Activated CD8-positive, alpha-beta T cell treated with anti-CD3 and anti-CD28 coated beads, Interleukin-2, amount 10 ng/mL, durations not matched to agents 7 days and 5 days (primary cell): ENCODE data around the gene AP5M1. TPM values are rescaled to one million over a fixed set of nuclear protein-coding genes. Genes with fewer than 3 reads are reported as not detected.
"Not testable (repeated sequence)": the region's sequence is repeated elsewhere in the genome, so short reads cannot be mapped to it uniquely, and the experiment has no call there.

Experiments used
- ATAC-seq: fragments of 150-1000 bp; cut with Tn5 transposase; one replicate; pipeline ENCODE4 v1.10.0; 2021; ENCODE audit warnings: moderate library complexity
- CTCF ChIA-PET: fragments of 350-600 bp; sonication (Branson Sonifier 250); formaldehyde crosslinking; loops from one replicate; lab custom pipeline; 2021; ENCODE audit warnings: antibody characterized with exemption; lab: Charles Lee
- POLR2A ChIA-PET: fragments of 350-600 bp; sonication (Branson Sonifier 250); formaldehyde crosslinking; loops from one replicate; lab custom pipeline; 2021; ENCODE audit warnings: antibody characterized with exemption; lab: Charles Lee
- DNase-seq: peaks from one replicate; pipeline ENCODE4 v3.0.0-alpha.2; 2020
- H3K27ac Mint-ChIP-seq: one replicate; pipeline ENCODE4 v1.8.0; 2021; ENCODE audit warnings: mild to moderate bottlenecking, mixed read lengths
- H3K27me3 Mint-ChIP-seq: one replicate; pipeline ENCODE4 v1.8.0; 2021; ENCODE audit warnings: low read depth, mixed read lengths
- H3K36me3 Mint-ChIP-seq: one replicate; pipeline ENCODE4 v1.8.0; 2021; ENCODE audit warnings: low read depth, mixed read lengths
- H3K4me1 Mint-ChIP-seq: one replicate; pipeline ENCODE4 v1.8.0; 2021; ENCODE audit warnings: low read depth, mixed read lengths
- H3K4me3 Mint-ChIP-seq: one replicate; pipeline ENCODE4 v1.8.0; 2021; ENCODE audit warnings: mild to moderate bottlenecking, mixed read lengths
- H3K9me3 Mint-ChIP-seq: one replicate; pipeline ENCODE4 v1.8.0; 2022; ENCODE audit warnings: mixed read lengths; ENCODE audit not compliant: insufficient read depth
- total RNA-seq, 2 experiments: library from RNA; stranded (reverse); gene quantifications; one replicate each; pipeline ENCODE4 v1.2.3, GENCODE V29; 2021

AP5M1 gene
- total RNA-seq, 2 experiments from 2014 or later, result 45.2 to 46.3 TPM

DNA sequence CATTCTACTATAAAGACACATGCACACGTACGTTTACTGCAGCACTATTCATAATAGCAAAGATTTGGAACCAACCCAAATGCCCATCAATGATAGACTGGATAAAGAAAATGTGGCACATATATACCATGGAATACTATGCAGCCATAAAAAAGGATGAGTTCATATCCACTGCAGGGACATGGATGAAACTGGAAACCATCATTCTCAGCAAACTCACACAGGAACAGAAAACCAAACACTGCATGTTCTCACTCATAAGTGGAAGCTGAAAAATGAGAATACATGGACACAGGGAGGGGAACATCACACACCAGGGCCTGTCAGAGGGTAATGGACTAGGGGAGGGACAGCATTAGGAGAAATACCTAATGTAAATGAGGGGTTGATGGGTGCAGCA lies 10.6 kb upstream of the AP5M1 start:
- not testable (repeated sequence) for H3K27me3 Mint-ChIP-seq

DNA sequence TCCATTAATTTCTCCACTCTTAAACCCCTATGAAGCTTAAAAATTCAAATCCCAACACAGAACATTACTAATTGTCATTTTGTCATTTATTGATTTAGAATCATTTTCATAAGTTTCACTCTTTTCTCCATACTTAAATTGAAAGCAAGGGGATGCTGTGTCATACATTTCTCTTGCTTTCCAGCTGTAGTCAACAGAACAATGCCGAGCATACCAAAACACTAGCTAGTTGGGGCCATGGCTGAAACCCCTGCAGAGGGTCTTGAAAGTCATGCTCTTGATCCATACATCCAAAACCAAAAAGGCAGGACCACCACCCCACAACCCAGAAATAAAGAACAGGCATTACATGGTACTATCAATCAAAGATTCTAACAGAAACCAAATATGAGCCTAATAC lies 9.1 kb upstream of the AP5M1 start:
- no peaks in the 10 kb centered on the region for H3K27me3 Mint-ChIP-seq
- CTCF ChIA-PET, result no interaction called here
- H3K9me3 Mint-ChIP-seq, result no peaks in the 10 kb centered on the region
- ATAC-seq, result no peak
- H3K36me3 Mint-ChIP-seq, result peaks cover 39% of the 10 kb centered on the region
- H3K27ac Mint-ChIP-seq, result no peak overlapping the region
- peaks cover 5% of the 10 kb centered on the region for H3K4me1 Mint-ChIP-seq
- no peak overlapping the region for H3K4me3 Mint-ChIP-seq
- DNase-seq, result no peak
- POLR2A ChIA-PET, result interaction anchor here (0.6 to 1.0 kb wide), 2 partner anchors 9 to 1520 kb away, joined by 3 to 4 read pairs; no protein-coding TSS in a partner anchor

More for the DNA sequence above, 10.6 kb upstream of the AP5M1 start:
- H3K36me3 Mint-ChIP-seq, result peaks cover 39% of the 10 kb centered on the region
- DNase-seq, H3K4me1 Mint-ChIP-seq, H3K9me3 Mint-ChIP-seq, CTCF ChIA-PET, POLR2A ChIA-PET, H3K27ac Mint-ChIP-seq, ATAC-seq, H3K4me3 Mint-ChIP-seq: not testable (repeated sequence)

GRCh38 chr14:57261604-57262003 lies 7.2 kb upstream of the AP5M1 start:
- peaks cover 12% of the 10 kb centered on the region for H3K4me1 Mint-ChIP-seq
- H3K27me3 Mint-ChIP-seq, result no peaks in the 10 kb centered on the region
- ATAC-seq, result no peak

GRCh38 chr14:57262117-57262516 lies 6.7 kb upstream of the AP5M1 start:
- H3K4me1 Mint-ChIP-seq, result peaks cover 18% of the 10 kb centered on the region
- no peak for ATAC-seq
- no peak overlapping the region for H3K4me3 Mint-ChIP-seq
- peaks cover 28% of the 10 kb centered on the region for H3K36me3 Mint-ChIP-seq
- CTCF ChIA-PET, result no interaction called here
- no peak overlapping the region for H3K27ac Mint-ChIP-seq
- H3K9me3 Mint-ChIP-seq, result no peaks in the 10 kb centered on the region
- no peaks in the 10 kb centered on the region for H3K27me3 Mint-ChIP-seq
- DNase-seq, result no peak
- POLR2A ChIA-PET, result no interaction called here

More at GRCh38 chr14:57261604-57262003, 7.2 kb upstream of the AP5M1 start:
- CTCF ChIA-PET, result no interaction called here
- H3K36me3 Mint-ChIP-seq, result peaks cover 32% of the 10 kb centered on the region
- POLR2A ChIA-PET, result no interaction called here
- no peak for DNase-seq
- no peaks in the 10 kb centered on the region for H3K9me3 Mint-ChIP-seq
- H3K27ac Mint-ChIP-seq, result no peak overlapping the region
- no peak overlapping the region for H3K4me3 Mint-ChIP-seq

DNA sequence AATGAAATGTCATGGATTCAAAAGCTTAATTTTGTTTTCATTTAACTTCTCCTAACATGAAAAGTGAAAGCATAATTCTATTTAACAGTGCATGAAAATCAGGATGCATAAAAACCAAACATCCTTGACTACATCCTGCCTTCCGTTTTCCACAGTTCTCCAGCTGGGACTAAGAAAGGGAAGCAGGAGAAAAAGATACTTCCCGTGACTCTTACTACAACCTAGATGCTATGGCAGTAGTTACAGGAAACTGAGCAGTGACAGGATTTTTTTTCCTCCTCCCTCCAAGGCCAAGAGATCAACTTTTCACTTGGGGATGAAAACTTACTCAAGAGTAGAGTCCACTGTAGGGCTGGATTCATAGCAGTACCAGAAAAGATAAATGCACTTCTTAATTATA lies 2.7 kb upstream of the AP5M1 start:
- CTCF ChIA-PET, result no interaction called here
- Mint-ChIP-seq H3K27ac (no peak overlapping the region), H3K4me3 (no peak overlapping the region), H3K9me3 (no peaks in the 10 kb centered on the region), H3K27me3 (no peaks in the 10 kb centered on the region), H3K4me1 (peaks cover 35% of the 10 kb centered on the region), H3K36me3 (peaks cover 14% of the 10 kb centered on the region)
- no peak for DNase-seq
- POLR2A ChIA-PET, result no interaction called here
- no peak for ATAC-seq

DNA sequence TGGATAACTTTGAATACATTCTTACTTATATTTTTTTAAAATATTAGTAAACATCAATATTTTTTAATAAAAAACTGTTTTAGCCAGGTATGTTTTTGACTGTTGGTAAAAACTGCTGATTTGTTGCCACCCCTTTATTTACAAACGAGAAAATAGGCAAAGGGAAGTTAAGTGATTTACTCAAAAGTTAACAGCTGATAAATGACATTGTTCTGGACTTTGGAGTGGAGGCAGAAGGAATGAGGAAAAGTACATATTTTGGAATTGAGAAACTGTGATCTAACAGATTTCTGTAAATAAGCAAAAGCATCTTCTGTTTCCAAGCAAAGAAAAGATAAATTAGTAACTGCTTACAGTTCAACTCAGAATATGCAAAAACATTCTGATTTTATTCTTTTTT lies 4.5 kb downstream of the AP5M1 start:
- no peak overlapping the region for H3K4me3 Mint-ChIP-seq
- H3K27ac Mint-ChIP-seq, result no peak overlapping the region
- DNase-seq (no peak), ATAC-seq (no peak)
- H3K4me1 Mint-ChIP-seq, result peaks cover 22% of the 10 kb centered on the region
- ChIA-PET CTCF (no interaction called here), POLR2A (no interaction called here)
- H3K9me3 Mint-ChIP-seq, result no peaks in the 10 kb centered on the region
- peaks cover 26% of the 10 kb centered on the region for H3K36me3 Mint-ChIP-seq
- H3K27me3 Mint-ChIP-seq, result no peaks in the 10 kb centered on the region

DNA sequence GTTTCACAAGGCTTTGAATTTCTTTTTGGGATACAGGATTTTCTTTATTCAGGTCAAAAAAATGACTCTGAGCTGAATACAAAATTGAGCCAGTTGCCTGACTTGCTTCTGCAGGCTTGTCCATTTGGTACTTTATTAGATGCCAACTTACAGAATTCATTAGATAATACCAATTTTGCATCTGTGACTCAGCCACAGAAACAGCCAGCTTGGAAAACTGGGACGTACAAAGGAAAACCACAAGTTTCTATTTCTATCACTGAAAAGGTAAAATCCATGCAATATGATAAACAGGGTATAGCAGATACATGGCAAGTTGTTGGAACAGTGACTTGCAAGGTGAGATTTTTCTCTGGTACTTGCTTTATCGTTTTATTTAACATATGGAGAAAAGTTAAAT lies 5.8 kb downstream of the AP5M1 start:
- Mint-ChIP-seq H3K9me3 (no peaks in the 10 kb centered on the region), H3K27ac (no peak overlapping the region), H3K4me1 (peaks cover 22% of the 10 kb centered on the region), H3K36me3 (peaks cover 23% of the 10 kb centered on the region), H3K4me3 (no peak overlapping the region), H3K27me3 (no peaks in the 10 kb centered on the region)
- ATAC-seq, result no peak
- DNase-seq, result no peak
- ChIA-PET POLR2A (no interaction called here), CTCF (no interaction called here)

DNA sequence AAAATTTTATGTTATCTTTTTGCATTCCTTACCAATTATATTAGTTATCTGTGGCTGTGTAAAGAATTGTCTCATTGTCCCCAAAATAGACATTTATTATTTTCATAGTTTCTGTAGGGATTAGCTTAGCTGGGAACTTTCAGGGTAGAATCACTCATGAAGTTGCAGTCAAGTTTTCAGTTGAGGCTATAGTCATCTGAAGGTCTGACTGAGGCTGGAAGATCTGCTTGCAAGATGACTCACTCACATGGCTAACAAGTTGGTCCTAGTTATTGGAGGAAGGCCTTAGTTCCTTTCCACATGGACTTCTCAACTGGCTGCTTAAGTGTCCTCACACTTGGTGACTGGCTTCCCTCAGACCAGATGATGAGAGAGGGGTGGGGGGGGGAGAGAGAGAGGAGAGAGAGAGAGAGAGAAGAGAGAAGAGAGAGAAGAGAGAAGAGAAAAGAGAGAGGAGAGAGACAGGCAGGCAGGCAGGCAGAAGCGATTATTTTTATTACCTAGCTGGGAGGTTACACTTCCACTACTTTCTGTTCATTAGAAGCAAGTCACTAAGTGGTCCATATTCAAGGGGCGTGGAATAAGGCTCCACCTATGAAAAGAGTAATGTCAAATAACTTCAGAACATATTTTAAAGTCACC lies 6.4 kb downstream of the AP5M1 start:
- POLR2A ChIA-PET, result no interaction called here
- no peaks in the 10 kb centered on the region for H3K27me3 Mint-ChIP-seq
- CTCF ChIA-PET, result no interaction called here

GRCh38 chr14:57277062-57277461 lies 8.3 kb downstream of the AP5M1 start:
- ChIA-PET POLR2A (no interaction called here), CTCF (no interaction called here)
- DNase-seq, result no peak
- no peak overlapping the region for H3K4me3 Mint-ChIP-seq
- H3K27me3 Mint-ChIP-seq, result no peaks in the 10 kb centered on the region
- H3K27ac Mint-ChIP-seq, result no peak overlapping the region
- no peaks in the 10 kb centered on the region for H3K9me3 Mint-ChIP-seq
- H3K4me1 Mint-ChIP-seq, result no peaks in the 10 kb centered on the region
- ATAC-seq, result no peak
- H3K36me3 Mint-ChIP-seq, result peaks cover 30% of the 10 kb centered on the region

More for the DNA sequence above, 6.4 kb downstream of the AP5M1 start:
- no peak overlapping the region for H3K27ac Mint-ChIP-seq
- peaks cover 25% of the 10 kb centered on the region for H3K36me3 Mint-ChIP-seq
- no peak for DNase-seq
- no peak overlapping the region for H3K4me3 Mint-ChIP-seq
- H3K4me1 Mint-ChIP-seq, result peaks cover 19% of the 10 kb centered on the region
- ATAC-seq, result no peak
- H3K9me3 Mint-ChIP-seq, result no peaks in the 10 kb centered on the region

DNA sequence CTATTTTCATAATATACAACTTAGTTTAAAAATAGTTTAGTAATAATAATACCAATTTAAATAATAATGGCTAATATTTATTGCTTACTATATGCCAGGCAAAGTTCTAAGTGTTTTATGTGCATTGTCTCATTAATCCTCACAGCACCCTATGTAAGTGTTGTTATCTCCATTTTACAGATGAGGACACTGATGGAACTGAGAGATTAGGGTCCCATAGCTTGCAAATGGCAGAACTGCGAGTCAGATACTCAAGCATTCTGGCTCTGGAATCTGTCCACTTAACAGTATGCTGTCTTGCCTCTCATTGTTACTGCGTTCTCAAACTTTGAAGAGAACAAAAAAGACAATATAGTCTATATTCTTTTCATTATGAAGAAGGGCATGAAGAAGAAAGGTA lies 19.0 kb downstream of the AP5M1 start:
- H3K27me3 Mint-ChIP-seq, result no peaks in the 10 kb centered on the region
- no peak for ATAC-seq
- ChIA-PET CTCF (interaction anchor here (1.3 kb wide), 1 partner anchor 19 kb away, joined by 4 read pairs; the partner anchor contains the start of genes AP5M1 and EXOC5), POLR2A (no interaction called here)
- no peaks in the 10 kb centered on the region for H3K9me3 Mint-ChIP-seq
- no peak for DNase-seq
- no peak overlapping the region for H3K4me3 Mint-ChIP-seq
- peaks cover 27% of the 10 kb centered on the region for H3K36me3 Mint-ChIP-seq
- no peaks in the 10 kb centered on the region for H3K4me1 Mint-ChIP-seq
- no peak overlapping the region for H3K27ac Mint-ChIP-seq

GRCh38 chr14:57290751-57291150 lies 22.0 kb downstream of the AP5M1 start:
- no peak overlapping the region for H3K4me3 Mint-ChIP-seq
- peaks cover 20% of the 10 kb centered on the region for H3K36me3 Mint-ChIP-seq
- ChIA-PET POLR2A (no interaction called here), CTCF (interaction anchor here (1.4 kb wide), 1 partner anchor 13 kb away, joined by 3 read pairs; no protein-coding TSS in a partner anchor)
- H3K27ac Mint-ChIP-seq, result no peak overlapping the region
- no peaks in the 10 kb centered on the region for H3K9me3 Mint-ChIP-seq
- ATAC-seq (no peak), DNase-seq (no peak)
- no peaks in the 10 kb centered on the region for H3K27me3 Mint-ChIP-seq
- H3K4me1 Mint-ChIP-seq, result no peaks in the 10 kb centered on the region

GRCh38 chr14:57291692-57292647 lies 23.2 kb downstream of the AP5M1 start:
- no peak for ATAC-seq
- no peaks in the 10 kb centered on the region for H3K27me3 Mint-ChIP-seq
- H3K36me3 Mint-ChIP-seq, result peaks cover 20% of the 10 kb centered on the region
- POLR2A ChIA-PET, result no interaction called here
- H3K4me3 Mint-ChIP-seq, result no peak overlapping the region
- no peaks in the 10 kb centered on the region for H3K4me1 Mint-ChIP-seq
- H3K9me3 Mint-ChIP-seq, result no peaks in the 10 kb centered on the region
- CTCF ChIA-PET, result no interaction called here
- DNase-seq, result no peak
- H3K27ac Mint-ChIP-seq, result no peak overlapping the region
